Mucosa of rectum (tissue), 2 donors: Measurements from ENCODE around the gene ARNT2.

Source experiments
- H3K27ac ChIP-seq, 2 donors: one replicate each; pipeline ENCODE4 v1.7.0; 2013; ENCODE audit warnings: inconsistent platforms in 2 of 2, low read depth in 2 of 2, low read length in 2 of 2
- H3K27me3 ChIP-seq, 2 donors: one replicate each; pipeline ENCODE4 v1.7.0; 2013; ENCODE audit warnings: low read length in 2 of 2; ENCODE audit not compliant: control insufficient read depth in 2 of 2, insufficient read depth in 2 of 2
- H3K36me3 ChIP-seq, 2 donors: one replicate each; pipeline ENCODE4 v1.7.0; 2013; ENCODE audit warnings: low read length in 2 of 2; ENCODE audit not compliant: control insufficient read depth in 2 of 2, insufficient read depth in 2 of 2
- H3K4me1 ChIP-seq, 2 donors: one replicate each; pipeline ENCODE4 v1.7.0; 2013; ENCODE audit warnings: low read length in 2 of 2, mild to moderate bottlenecking in 1 of 2; ENCODE audit not compliant: control insufficient read depth in 2 of 2, insufficient read depth in 2 of 2
- H3K4me3 ChIP-seq, 2 donors: one replicate each; pipeline ENCODE4 v1.7.0; 2013; ENCODE audit warnings: low read length in 2 of 2
- H3K9ac ChIP-seq, 2 donors: one replicate each; pipeline ENCODE4 v1.7.0; 2013; ENCODE audit warnings: low read length in 2 of 2, low read depth in 1 of 2, mild to moderate bottlenecking in 1 of 2
- H3K9me3 ChIP-seq, 2 donors: one replicate each; pipeline ENCODE4 v1.7.0; 2013; ENCODE audit warnings: low read length in 2 of 2; ENCODE audit not compliant: control insufficient read depth in 2 of 2
- donor health status: healthy.
- donor health status: Normal muscosa, but diverticular disease.

ARNT2 gene

DNA sequence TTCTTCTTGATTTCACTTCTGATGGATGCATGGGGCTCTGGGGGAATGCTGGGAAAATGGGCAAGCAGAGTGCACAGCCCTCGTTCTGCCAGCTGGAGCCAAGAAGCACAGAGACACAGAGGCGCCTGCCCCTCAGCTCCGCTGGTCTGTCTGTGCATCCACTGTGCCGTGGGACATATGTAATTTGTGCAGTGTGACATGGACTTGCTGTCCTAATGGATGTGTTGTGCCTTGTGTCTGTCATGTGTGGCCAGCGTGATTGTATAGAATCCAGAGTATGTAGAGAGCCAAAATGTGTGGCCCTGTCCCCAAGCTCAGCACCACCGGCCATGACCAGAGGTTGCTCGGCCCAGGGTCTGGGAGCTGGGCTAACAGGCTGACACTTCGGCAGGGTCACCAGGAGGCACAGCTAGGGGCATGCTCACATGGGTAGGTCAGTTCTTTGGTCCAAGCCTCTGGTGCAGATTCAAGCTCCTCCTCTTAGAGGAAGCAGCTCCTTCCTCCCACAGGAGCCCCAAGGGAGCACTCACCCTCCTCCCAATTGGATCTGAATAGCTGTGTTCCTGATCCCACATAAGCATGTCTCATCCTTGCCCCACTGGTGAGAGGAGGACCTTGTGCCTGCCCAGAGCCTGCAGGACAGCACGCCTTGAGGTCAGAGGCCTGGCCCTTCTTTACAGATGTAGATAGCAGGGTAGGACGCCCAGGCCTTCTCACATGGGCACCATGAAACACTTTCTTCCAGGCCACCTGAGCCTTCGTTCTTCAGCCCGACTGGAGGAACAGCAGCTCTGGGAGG, 190.1 kb downstream of the ARNT2 start:
- no peaks in the 10 kb centered on the region for H3K36me3 ChIP-seq
- no peak overlapping the region for H3K27ac ChIP-seq
- H3K9ac ChIP-seq = no peak overlapping the region
- no peaks in the 10 kb centered on the region for H3K27me3 ChIP-seq
- H3K9me3 ChIP-seq = no peaks in the 10 kb centered on the region
- no peak overlapping the region for H3K4me3 ChIP-seq
- peaks cover 0 to 6% of the 10 kb centered on the region in 2 donors for H3K4me1 ChIP-seq

DNA sequence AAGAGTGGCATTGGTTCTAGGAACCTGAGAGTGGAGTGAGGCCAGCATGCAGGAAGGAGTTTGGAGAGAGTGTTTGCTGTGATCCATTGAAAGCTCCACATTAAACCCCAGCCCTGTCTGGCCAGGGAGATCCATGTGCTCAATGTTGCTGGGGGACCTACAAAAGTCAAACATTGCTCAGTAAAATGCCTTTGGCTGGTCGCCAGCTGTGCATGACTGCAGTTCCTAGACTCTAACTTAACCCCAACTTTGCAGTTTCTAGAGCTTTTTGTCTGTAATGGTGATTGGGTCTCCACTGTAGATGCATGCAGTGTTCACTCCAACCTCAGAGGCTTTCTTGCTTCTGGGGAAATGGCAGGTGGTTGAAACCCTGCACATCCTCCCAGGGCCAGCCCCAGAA, 191.2 kb downstream of the ARNT2 start:
- H3K9ac ChIP-seq = no peak overlapping the region
- no peaks in the 10 kb centered on the region for H3K9me3 ChIP-seq
- H3K4me1 ChIP-seq = peaks cover 0 to 6% of the 10 kb centered on the region in 2 donors
- H3K27ac ChIP-seq = no peak overlapping the region
- H3K4me3 ChIP-seq = no peak overlapping the region
- H3K36me3 ChIP-seq = no peaks in the 10 kb centered on the region
- H3K27me3 ChIP-seq = no peaks in the 10 kb centered on the region

DNA sequence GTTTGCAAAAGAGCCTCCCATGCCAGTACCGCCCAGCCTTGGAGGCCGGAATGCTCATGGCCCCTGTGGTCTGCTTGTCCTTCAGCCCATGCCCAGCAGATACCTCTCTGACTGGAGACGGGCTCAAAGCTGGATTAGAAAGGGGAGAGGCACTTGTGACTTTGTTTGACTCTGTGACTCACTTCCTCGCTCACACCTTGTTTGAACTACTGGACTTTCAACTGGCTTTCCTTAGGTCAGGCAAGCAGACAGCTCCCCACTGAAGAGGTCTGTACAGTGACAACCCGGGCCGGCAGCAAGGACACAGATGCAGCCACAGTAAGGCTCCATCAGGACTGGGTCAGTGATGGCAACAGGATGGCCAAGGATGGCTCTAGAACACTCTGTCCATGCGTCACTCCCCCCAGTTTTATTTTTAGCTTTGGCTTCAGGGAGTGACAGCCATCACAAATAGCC, 192.4 kb downstream of the ARNT2 start:
- Histone ChIP-seq H3K4me1 (peaks cover 0 to 6% of the 10 kb centered on the region in 2 donors), H3K9me3 (no peaks in the 10 kb centered on the region), H3K36me3 (no peaks in the 10 kb centered on the region), H3K4me3 (no peak overlapping the region), H3K27me3 (no peaks in the 10 kb centered on the region), H3K27ac (peak overlapping the region in 1 of 2 donors; percentile 3), H3K9ac (no peak overlapping the region)

DNA sequence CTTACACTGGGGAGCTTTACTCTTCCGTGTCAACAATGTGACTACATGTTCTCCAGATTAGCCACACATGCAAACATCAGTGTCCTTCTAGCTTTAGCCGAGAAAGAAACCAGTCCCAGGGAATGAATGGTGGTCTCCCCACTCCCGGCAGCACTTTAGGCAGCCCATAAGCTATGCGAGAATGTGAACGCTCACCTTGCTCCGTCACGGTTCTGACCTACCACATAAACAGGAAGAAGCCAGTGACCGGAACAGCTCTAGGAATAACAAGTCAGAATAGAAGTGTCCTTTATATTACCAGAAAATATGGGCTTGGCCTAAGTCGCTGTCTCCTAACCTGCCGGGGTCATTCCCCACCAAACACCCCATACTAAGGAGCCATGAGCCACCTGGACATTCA, 192.9 kb downstream of the ARNT2 start:
- Histone ChIP-seq H3K9ac (no peak overlapping the region), H3K36me3 (no peaks in the 10 kb centered on the region), H3K27me3 (no peaks in the 10 kb centered on the region), H3K9me3 (no peaks in the 10 kb centered on the region), H3K4me3 (no peak overlapping the region), H3K4me1 (peaks cover 0 to 6% of the 10 kb centered on the region in 2 donors), H3K27ac (peak overlapping the region in 1 of 2 donors; percentile 3)

DNA sequence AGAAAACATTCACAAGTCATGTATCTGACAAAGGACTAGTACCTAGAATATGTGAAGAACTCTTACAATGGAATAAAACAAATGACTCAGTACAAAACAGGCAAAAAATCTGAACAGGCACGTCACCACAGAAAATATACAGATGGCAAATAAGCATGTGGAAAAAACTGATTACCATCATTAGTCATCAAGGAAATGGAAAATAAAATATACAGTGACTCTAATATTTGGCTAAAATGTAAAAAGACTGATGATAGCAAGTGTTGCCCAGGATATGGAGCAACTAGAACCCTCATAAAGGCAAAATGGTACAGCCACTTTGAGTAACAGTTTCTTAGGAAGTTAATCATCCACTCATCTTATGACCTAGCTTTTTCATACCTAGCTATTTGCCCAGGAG, 195.2 kb downstream of the ARNT2 start:
- Histone ChIP-seq H3K27me3 (no peaks in the 10 kb centered on the region), H3K4me1 (peaks cover 0 to 6% of the 10 kb centered on the region in 2 donors), H3K4me3 (no peak overlapping the region)

DNA sequence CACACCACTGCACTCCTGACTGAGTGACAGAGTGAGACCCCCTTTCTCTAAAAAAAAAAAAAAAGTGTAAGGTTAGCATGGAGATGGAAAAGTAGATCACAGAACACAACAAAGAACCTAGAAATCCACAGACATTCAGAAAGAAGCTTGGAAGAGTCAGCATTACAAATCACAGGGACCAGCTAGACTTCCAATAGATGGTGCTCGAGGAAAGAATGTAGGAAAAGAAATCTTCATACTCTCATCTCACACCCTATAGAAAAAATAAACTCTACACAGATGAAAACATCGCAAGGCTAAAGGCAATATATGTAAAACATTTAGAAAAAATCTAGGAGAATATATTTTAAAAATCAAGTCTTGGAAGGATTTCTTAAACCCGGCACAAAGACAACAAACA, 196.4 kb downstream of the ARNT2 start:
- Histone ChIP-seq H3K36me3 (no peaks in the 10 kb centered on the region), H3K27me3 (no peaks in the 10 kb centered on the region), H3K9ac (no peak overlapping the region), H3K4me3 (no peak overlapping the region), H3K9me3 (no peaks in the 10 kb centered on the region), H3K4me1 (peaks cover 0 to 6% of the 10 kb centered on the region in 2 donors), H3K27ac (no peak overlapping the region)

More for the DNA sequence above, 195.2 kb downstream of the ARNT2 start:
- no peak overlapping the region for H3K27ac ChIP-seq
- H3K9me3 ChIP-seq = no peaks in the 10 kb centered on the region
- no peak overlapping the region for H3K9ac ChIP-seq
- H3K36me3 ChIP-seq = no peaks in the 10 kb centered on the region

DNA sequence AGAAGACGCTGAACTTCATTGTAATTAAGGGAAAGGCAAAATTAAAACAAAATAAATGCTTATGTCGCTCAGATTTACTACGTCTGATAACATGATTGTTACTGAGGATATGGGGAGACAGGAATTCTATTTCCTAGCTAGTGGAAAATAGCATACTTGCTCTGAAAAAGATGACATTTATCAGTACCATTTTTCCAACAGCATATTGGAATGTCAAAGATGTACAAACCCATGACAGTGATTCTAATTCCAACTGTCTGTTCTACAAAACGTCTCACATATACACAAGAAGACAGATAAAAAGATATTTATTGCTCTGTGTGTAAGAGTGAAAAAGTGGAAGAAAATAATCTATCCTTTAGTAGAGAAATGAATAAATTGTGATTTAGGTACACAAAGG, 197.1 kb downstream of the ARNT2 start:
- Histone ChIP-seq H3K9me3 (no peaks in the 10 kb centered on the region), H3K4me1 (peaks cover 0 to 6% of the 10 kb centered on the region in 2 donors), H3K36me3 (no peaks in the 10 kb centered on the region), H3K4me3 (no peak overlapping the region), H3K9ac (no peak overlapping the region), H3K27ac (no peak overlapping the region), H3K27me3 (no peaks in the 10 kb centered on the region)

DNA sequence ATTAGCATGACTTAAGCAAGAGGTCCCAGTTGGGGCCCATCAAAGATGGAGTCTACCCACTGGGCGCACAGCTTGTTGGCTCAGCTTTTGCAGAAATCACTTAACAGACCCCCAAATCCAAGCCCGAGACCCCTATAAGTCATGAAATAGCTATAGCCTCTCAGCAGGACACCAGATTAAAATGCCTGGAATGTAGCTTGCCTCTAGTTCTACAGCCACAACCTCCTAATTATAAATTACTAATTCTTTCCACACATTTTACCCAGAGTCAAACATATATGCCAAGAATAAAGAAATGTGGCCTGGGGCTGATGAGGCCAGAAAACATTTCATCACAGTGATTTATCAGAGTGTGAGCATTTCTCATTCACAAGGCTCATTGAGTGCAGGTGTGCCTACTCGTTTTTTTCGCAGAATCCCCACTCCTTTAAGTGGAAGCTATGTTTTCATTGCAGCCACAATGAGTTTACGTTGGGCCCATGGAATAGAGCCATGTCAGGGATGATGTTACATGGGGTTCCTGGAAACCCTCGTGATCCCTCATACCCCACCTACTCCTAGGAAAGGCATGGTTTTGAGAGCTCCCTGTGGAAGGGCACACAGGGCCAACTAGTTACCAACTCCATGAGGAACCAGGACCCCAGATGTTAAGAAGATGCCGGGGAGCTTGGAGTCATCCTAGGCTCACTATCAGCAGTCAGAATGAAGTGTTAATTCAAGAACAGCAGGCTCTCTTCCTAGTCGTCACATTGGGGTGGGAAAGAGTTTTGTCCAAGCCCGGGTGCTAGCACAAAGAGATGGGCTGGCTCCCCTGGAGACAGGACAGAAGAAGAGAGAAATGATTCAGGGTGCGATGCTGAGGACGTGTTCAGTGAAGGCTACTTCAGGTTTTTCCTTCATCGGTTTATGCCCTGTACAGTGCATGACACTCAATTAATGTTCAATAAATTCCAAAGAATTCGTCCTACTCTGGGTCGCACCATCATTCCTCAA, 200.7 kb downstream of the ARNT2 start:
- Histone ChIP-seq H3K36me3 (no peaks in the 10 kb centered on the region), H3K9ac (no peak overlapping the region), H3K27ac (no peak overlapping the region), H3K27me3 (no peaks in the 10 kb centered on the region), H3K4me1 (no peaks in the 10 kb centered on the region), H3K4me3 (no peak overlapping the region), H3K9me3 (no peaks in the 10 kb centered on the region)

DNA sequence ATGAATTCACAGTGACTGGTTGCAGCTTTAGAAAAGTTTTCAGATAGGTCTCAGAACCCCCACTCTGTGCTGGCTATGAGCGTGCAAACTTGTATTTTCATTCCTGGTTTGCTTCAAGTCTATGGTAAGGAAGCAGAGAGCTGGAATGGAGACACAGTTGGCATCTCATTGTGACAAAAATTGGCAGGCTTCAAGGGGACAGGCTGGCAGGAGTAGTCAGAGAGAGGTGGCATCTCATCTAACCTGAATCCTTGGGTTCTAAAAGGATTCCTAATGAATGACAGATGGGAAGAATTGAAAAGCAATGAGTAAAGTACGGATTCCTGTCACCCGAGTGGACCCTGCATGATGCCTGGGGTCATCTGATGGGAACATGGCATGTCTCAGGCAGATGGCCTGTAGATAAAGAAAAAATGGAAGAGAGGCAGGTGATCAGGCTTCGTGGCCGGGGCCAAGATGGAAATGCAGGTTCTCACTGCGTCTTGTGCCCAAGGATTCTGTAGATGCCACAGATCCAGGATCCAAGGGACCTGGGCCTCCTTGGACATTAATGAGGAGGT, 201.5 kb downstream of the ARNT2 start:
- H3K4me1 ChIP-seq = no peaks in the 10 kb centered on the region
- no peaks in the 10 kb centered on the region for H3K36me3 ChIP-seq
- no peak overlapping the region for H3K4me3 ChIP-seq
- no peak overlapping the region for H3K9ac ChIP-seq
- H3K27me3 ChIP-seq = no peaks in the 10 kb centered on the region
- no peak overlapping the region for H3K27ac ChIP-seq
- no peaks in the 10 kb centered on the region for H3K9me3 ChIP-seq
